CD14-positive monocyte (primary cell): ENCODE results near the gene SLC44A4. TPM values are rescaled to one million over a fixed set of nuclear protein-coding genes. Genes with fewer than 3 reads are reported as not detected.
A peak's percentile ranks its signal among the peaks of the same experiment; 100 is the strongest.

ENCODE experiments used
- DNase-seq, 3 donors: peaks; one replicate each; pipeline ENCODE4 v3.0.0-alpha.2; 2011 to 2022
- H2AFZ ChIP-seq: 2 replicates; pipeline ENCODE4 v1.6.0; 2012; ENCODE audit warnings: mild to moderate bottlenecking, low read depth, low read length, inconsistent platforms; ENCODE audit not compliant: insufficient read depth, poor library complexity, severe bottlenecking
- H3K27ac ChIP-seq, 2 donors: 1 replicate in 1 of 2; 2 replicates in 1 of 2; pipeline ENCODE4 v1.5.1; 2012 to 2013; ENCODE audit warnings: low read length in 2 of 2, control low read depth in 1 of 2, inconsistent platforms in 1 of 2, low read depth in 1 of 2, mild to moderate bottlenecking in 1 of 2
- H3K27me3 ChIP-seq, 2 donors: one replicate each; pipeline versions ENCODE4 v1.6.0 to v1.6.1; 2011 to 2013; ENCODE audit warnings: low read length in 2 of 2; ENCODE audit not compliant: control insufficient read depth in 2 of 2, insufficient read depth in 2 of 2
- H3K36me3 ChIP-seq, 2 donors: replicated peaks in 1 of 2; 1 replicate in 1 of 2; 2 replicates in 1 of 2; pipeline versions ENCODE4 v1.5.1 to v1.6.1; 2012 to 2013; ENCODE audit warnings: low read length in 2 of 2, control low read depth in 1 of 2, inconsistent platforms in 1 of 2, mild to moderate bottlenecking in 1 of 2; ENCODE audit not compliant: insufficient read depth in 2 of 2, control insufficient read depth in 1 of 2
- H3K4me1 ChIP-seq, 2 donors: 1 replicate in 1 of 2; 2 replicates in 1 of 2; pipeline versions ENCODE4 v1.5.1 to v1.6.1; 2012 to 2013; ENCODE audit warnings: low read length in 2 of 2, control low read depth in 1 of 2, inconsistent platforms in 1 of 2, mild to moderate bottlenecking in 1 of 2, moderate library complexity in 1 of 2; ENCODE audit not compliant: insufficient read depth in 2 of 2, control insufficient read depth in 1 of 2
- H3K4me2 ChIP-seq: replicated peaks from 2 replicates; pipeline ENCODE3; 2012; ENCODE audit warnings: low read length, moderate library complexity, mild to moderate bottlenecking; ENCODE audit not compliant: poor library complexity, severe bottlenecking; ENCODE audit errors: extremely low read depth
- H3K4me3 ChIP-seq, 3 experiments: fragments of 200-600 bp in 1 of 3; sonication (generic) in 1 of 3; replicated peaks in 1 of 3; 1 replicate in 2 of 3; 2 replicates in 1 of 3; pipeline ENCODE4 v1.5.1; 2011 to 2013; ENCODE audit warnings: low read length in 3 of 3, mild to moderate bottlenecking in 3 of 3, control low read depth in 2 of 3, low read depth in 2 of 3, inconsistent platforms in 1 of 3, moderate library complexity in 1 of 3
- H3K79me2 ChIP-seq: 2 replicates; pipeline ENCODE4 v1.6.0; 2012; ENCODE audit warnings: mild to moderate bottlenecking, control low read depth, inconsistent platforms, low read length, moderate library complexity; ENCODE audit not compliant: insufficient read depth
- H3K9ac ChIP-seq: 2 replicates; pipeline ENCODE4 v1.6.0; 2017; ENCODE audit warnings: low read length, mild to moderate bottlenecking; ENCODE audit not compliant: insufficient read depth, poor library complexity, severe bottlenecking
- H3K9me3 ChIP-seq, 2 donors: replicated peaks in 1 of 2; 1 replicate in 1 of 2; 2 replicates in 1 of 2; pipeline versions ENCODE4 v1.5.1 to v1.6.1; 2012 to 2013; ENCODE audit warnings: low read length in 2 of 2, control low read depth in 1 of 2; ENCODE audit not compliant: control insufficient read depth in 1 of 2, insufficient read depth in 1 of 2
- H4K20me1 ChIP-seq: 2 replicates; pipeline ENCODE4 v1.6.0; 2012; ENCODE audit warnings: mild to moderate bottlenecking, low read length, control low read depth, moderate library complexity; ENCODE audit not compliant: insufficient read depth
- H3K27ac Mint-ChIP-seq, 7 donors: one replicate each; pipeline ENCODE4 v1.8.0; 2020; ENCODE audit warnings: mild to moderate bottlenecking in 7 of 7, mixed read lengths in 7 of 7, moderate library complexity in 6 of 7, inconsistent platforms in 2 of 7
- H3K27me3 Mint-ChIP-seq, 3 donors: one replicate each; pipeline ENCODE4 v1.8.0; 2021 to 2022; ENCODE audit warnings: low read depth in 3 of 3, mild to moderate bottlenecking in 3 of 3, mixed read lengths in 3 of 3, moderate library complexity in 3 of 3, inconsistent platforms in 1 of 3
- H3K36me3 Mint-ChIP-seq, 2 donors: one replicate each; pipeline ENCODE4 v1.8.0; 2020; ENCODE audit warnings: mixed read lengths in 2 of 2, inconsistent platforms in 1 of 2, mild to moderate bottlenecking in 1 of 2
- H3K4me1 Mint-ChIP-seq: one replicate; pipeline ENCODE4 v1.8.0; 2020; ENCODE audit warnings: mild to moderate bottlenecking, mixed read lengths
- H3K4me3 Mint-ChIP-seq, 2 donors: one replicate each; pipeline ENCODE4 v1.8.0; 2020; ENCODE audit warnings: mild to moderate bottlenecking in 2 of 2, mixed read lengths in 2 of 2, moderate library complexity in 1 of 2
- H3K9me3 Mint-ChIP-seq, 7 donors: one replicate each; pipeline ENCODE4 v1.8.0; 2020 to 2022; ENCODE audit warnings: mixed read lengths in 7 of 7, mild to moderate bottlenecking in 6 of 7, moderate library complexity in 6 of 7, inconsistent platforms in 2 of 7
- WGBS: methylation state at CpG from one replicate; pipeline ENCODE4 v1.1.5; 2013; ENCODE audit warnings: missing lambda C conversion rate; ENCODE audit not compliant: insufficient coverage; 5-methylcytosine and 5-hydroxymethylcytosine counted together
- intact Hi-C, 2 donors: fragments of 100-400 bp; cut with micrococcal nuclease; formaldehyde crosslinking; loops; one replicate each; pipeline versions ENCODE4 v1.15.0 to v1.15.1; 2023
- polyA plus RNA-seq, 3 donors: library from polyadenylated mRNA; depleted of rRNA in 1 of 3; unstranded in 2 of 3; stranded (reverse) in 1 of 3; fragments of 300-500 nt in 2 of 3; fragments of >200 nt in 1 of 3; fragmentation: Illumina TruSeq in 2 of 3; gene quantifications; 1 replicate in 2 of 3; 2 replicates in 1 of 3; pipeline ENCODE4 v1.2.3, GENCODE V29; 2012 to 2021
- TF ChIP-seq, protein P1 (sequence below): fragments of 200-600 bp; IDR thresholded peaks from one replicate; pipeline ENCODE4 v1.8.0; 2022; ENCODE audit warnings: antibody characterized with exemption, mild to moderate bottlenecking

The SLC44A4 gene
- polyA plus RNA-seq, 3 donors, result 0.09 TPM; not detected in 2

DNA sequence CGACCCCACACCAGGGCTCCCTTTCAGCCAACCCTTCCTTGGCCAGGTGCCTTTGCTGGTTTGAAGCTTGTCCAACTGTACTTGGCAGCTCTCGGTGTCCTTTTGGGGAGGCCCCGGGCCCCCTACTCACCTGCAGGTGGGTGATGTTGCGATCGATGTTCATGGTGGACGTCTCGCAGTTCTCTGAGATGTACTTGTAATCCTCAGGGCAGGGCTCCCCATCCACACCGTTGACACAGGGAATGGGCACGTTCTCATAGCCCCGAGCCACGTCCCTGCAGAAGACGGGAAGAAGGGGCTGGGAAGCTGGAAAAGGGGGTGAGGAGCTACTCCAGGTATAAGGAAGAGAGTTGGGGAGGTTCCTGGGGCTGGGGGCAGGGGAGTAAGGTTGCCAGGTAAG, 4.9 kb upstream of the SLC44A4 start:
- Mint-ChIP-seq H3K27me3 (no peaks in the 10 kb centered on the region), H3K36me3 (peaks cover 78 to 96% of the 10 kb centered on the region in 2 donors), H3K4me3 (no peak overlapping the region), H3K9me3 (peaks cover 0 to 1% (median 0%) of the 10 kb centered on the region in 7 donors), H3K4me1 (no peaks in the 10 kb centered on the region), H3K27ac (no peak overlapping the region)
- peak in 1 of 3 donors; percentile 1 for DNase-seq
- H3K9ac ChIP-seq, result no peak overlapping the region
- no peaks in the 10 kb centered on the region for H3K9me3 ChIP-seq
- no peaks in the 10 kb centered on the region for H4K20me1 ChIP-seq
- H3K4me1 ChIP-seq, result no peaks in the 10 kb centered on the region
- no peak overlapping the region for H3K4me2 ChIP-seq
- no peaks in the 10 kb centered on the region for H3K79me2 ChIP-seq
- H3K36me3 ChIP-seq, result peaks cover 83 to 91% of the 10 kb centered on the region in 2 donors
- TF ChIP-seq, protein P1, sequence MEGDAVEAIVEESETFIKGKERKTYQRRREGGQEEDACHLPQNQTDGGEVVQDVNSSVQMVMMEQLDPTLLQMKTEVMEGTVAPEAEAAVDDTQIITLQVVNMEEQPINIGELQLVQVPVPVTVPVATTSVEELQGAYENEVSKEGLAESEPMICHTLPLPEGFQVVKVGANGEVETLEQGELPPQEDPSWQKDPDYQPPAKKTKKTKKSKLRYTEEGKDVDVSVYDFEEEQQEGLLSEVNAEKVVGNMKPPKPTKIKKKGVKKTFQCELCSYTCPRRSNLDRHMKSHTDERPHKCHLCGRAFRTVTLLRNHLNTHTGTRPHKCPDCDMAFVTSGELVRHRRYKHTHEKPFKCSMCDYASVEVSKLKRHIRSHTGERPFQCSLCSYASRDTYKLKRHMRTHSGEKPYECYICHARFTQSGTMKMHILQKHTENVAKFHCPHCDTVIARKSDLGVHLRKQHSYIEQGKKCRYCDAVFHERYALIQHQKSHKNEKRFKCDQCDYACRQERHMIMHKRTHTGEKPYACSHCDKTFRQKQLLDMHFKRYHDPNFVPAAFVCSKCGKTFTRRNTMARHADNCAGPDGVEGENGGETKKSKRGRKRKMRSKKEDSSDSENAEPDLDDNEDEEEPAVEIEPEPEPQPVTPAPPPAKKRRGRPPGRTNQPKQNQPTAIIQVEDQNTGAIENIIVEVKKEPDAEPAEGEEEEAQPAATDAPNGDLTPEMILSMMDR, result no peak
- no peak overlapping the region for H3K4me3 ChIP-seq
- no peak overlapping the region for H2AFZ ChIP-seq
- H3K27me3 ChIP-seq, result no peaks in the 10 kb centered on the region
- intact Hi-C loops, result no loop called here
- H3K27ac ChIP-seq, result no peak overlapping the region
- 98% methylated on average over 11 of the region's 12 CpGs for WGBS

DNA sequence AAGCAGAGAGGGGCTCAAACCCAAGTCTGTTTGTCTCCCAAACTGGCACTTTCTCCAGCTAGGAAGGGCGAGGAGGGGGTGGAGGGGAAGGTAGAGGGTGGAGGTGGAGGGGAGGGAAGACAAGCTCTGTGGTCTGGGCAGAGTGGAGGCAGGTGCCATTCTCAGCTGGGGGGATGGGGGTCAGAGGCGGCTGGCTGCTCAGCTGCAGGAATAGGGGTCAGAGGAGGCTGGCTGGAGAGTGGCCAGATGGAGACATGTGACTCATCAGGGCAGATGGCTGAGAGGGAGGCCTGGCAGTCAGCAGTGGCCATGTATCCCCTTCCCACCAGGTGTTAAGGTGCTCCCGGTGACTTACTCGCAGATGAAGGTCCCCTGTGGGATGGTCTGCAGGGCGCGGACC, 3.5 kb upstream of the SLC44A4 start:
- 97% methylated on average over 6 of the region's 6 CpGs for WGBS
- Histone ChIP-seq H4K20me1 (no peaks in the 10 kb centered on the region), H3K9me3 (no peaks in the 10 kb centered on the region), H3K79me2 (no peaks in the 10 kb centered on the region), H3K27me3 (no peaks in the 10 kb centered on the region), H3K4me2 (no peak overlapping the region), H3K4me1 (no peaks in the 10 kb centered on the region), H3K27ac (no peak overlapping the region), H3K4me3 (no peak overlapping the region), H2AFZ (no peak overlapping the region), H3K36me3 (peaks cover 71 to 78% of the 10 kb centered on the region in 2 donors), H3K9ac (no peak overlapping the region)
- Mint-ChIP-seq H3K36me3 (peaks cover 67 to 84% of the 10 kb centered on the region in 2 donors), H3K4me3 (no peak overlapping the region), H3K27me3 (no peaks in the 10 kb centered on the region), H3K9me3 (peaks cover 0 to 1% (median 0%) of the 10 kb centered on the region in 7 donors), H3K4me1 (no peaks in the 10 kb centered on the region), H3K27ac (peak overlapping the region in 1 of 7 donors; percentile 57)
- TF ChIP-seq, protein P1, result no peak
- intact Hi-C loops, result no loop called here
- no peak for DNase-seq
